Fibroblast of mammary gland (primary cell): ENCODE results near the gene AP3D1.

ENCODE experiments used
- DNase-seq: peaks from one replicate; pipeline ENCODE4 v3.0.0-alpha.2; 2010; ENCODE audit warnings: low read depth
- H3K4me3 ChIP-seq: 2 replicates; pipeline ENCODE4 v1.5.1; 2011; ENCODE audit warnings: low read depth, mild to moderate bottlenecking, low read length, moderate library complexity; ENCODE audit not compliant: control insufficient read depth
- CTCF ChIP-seq: conservative IDR thresholded peaks from 2 replicates; pipeline ENCODE4 v1.5.1; 2011; ENCODE audit warnings: low read depth, low read length, inconsistent platforms; ENCODE audit not compliant: control insufficient read depth, insufficient read depth

Gene AP3D1

DNA sequence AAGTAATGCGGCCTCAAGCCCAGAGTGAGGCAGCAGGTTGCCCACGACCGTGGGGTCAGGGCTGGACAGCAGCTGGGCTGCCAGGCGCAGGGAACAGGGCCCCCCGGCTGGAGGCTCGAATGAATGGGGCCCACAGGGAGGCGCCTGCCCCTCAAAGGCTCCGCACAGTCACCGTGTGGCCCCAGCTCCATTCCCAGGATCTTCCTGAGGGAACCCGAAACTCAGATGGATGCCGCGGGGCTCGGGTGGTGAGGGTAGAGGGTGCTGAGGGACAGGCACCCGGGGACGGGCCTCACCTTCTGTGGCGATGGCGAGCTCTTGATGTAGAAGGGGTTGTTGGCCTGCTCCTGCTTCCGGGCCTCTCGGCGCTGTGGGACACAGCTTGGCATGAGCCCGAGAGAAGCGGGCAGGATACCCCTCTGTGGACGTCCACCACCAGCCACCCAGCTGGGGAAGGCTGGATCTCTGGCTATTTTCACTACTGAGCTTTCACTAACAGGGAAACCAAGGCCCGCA, 35.4 kb downstream of the AP3D1 start:
- no peak for DNase-seq
- H3K4me3 ChIP-seq = no peak overlapping the region
- no peak for TF ChIP-seq CTCF

GRCh38 chr19:2115324-2115723, 36.0 kb downstream of the AP3D1 start:
- no peak for DNase-seq
- no peak overlapping the region for H3K4me3 ChIP-seq
- TF ChIP-seq CTCF = no peak

DNA sequence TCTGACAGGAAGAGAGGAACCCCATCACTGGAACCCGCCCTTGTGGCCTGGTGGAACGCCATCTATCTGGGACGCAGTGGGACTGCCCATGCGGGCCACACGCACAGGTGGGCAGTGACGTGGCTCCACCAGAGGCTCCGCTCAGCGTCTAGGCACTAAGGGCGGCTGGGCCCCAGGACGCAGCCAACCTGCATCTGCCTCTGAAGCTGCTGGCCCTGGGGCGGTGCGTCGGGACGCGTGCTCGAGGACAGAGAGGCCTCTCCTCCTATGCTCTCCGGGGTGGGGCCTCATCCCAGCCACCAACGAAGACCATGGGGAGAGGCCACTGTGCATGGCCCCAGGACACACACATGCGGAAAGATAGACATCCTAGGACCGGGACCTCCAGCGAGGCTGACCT, 36.5 kb downstream of the AP3D1 start:
- no peak overlapping the region for H3K4me3 ChIP-seq
- TF ChIP-seq CTCF = no peak
- DNase-seq = no peak

GRCh38 chr19:2114218-2114617, 37.1 kb downstream of the AP3D1 start:
- no peak for DNase-seq
- no peak for TF ChIP-seq CTCF
- no peak overlapping the region for H3K4me3 ChIP-seq

- H3K4me3 ChIP-seq = no peak overlapping the region
- no peak for TF ChIP-seq CTCF
- peak; percentile 67 for DNase-seq
Observed at GRCh38 chr19:2113439-2114211, 37.7 kb downstream of the AP3D1 start.

DNA sequence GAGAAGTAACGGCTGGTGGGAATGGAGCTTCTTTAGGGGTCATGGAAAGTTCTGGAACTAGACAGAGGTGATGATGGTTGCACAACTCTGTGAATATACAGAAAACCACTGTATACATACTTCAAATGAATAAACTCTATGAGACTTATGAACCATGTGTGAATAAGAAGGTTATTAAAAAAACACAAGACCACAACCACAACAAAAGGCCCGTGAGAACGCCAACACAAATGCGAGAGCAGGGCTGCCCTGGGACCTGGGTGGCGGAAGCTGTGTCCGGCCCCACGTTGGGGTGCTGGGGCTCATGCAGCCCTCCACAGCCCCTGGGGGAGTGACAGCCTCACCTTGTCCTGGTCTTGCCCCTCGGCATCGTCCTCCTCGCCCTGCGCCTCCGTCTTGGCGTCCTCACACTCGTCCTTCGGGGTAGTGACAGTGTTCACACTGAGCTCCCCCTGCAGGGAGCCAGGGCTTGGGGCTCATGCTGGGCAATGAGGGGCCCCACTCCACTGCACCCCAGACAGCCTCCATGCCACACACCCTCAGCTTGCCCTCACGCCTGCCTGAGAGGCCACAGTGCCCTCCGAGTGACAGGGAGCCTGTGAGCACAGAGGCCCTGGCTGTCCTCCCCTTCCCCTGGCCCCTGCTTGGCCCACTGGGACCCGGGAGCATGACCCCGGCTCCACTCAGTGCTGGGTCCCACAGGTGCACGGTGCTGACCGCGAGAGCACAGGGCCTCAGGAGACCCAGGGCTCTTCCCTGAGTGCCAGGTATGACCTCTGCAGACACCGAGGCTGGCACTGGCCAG, 38.6 kb downstream of the AP3D1 start:
- DNase-seq = no peak
- no peak for TF ChIP-seq CTCF
- no peak overlapping the region for H3K4me3 ChIP-seq
